ENCODE results near the gene FAM163A.
"Not testable (repeated sequence)": the region's sequence is repeated elsewhere in the genome, so short reads cannot be mapped to it uniquely, and the experiment has no call there.

FAM163A gene

DNA sequence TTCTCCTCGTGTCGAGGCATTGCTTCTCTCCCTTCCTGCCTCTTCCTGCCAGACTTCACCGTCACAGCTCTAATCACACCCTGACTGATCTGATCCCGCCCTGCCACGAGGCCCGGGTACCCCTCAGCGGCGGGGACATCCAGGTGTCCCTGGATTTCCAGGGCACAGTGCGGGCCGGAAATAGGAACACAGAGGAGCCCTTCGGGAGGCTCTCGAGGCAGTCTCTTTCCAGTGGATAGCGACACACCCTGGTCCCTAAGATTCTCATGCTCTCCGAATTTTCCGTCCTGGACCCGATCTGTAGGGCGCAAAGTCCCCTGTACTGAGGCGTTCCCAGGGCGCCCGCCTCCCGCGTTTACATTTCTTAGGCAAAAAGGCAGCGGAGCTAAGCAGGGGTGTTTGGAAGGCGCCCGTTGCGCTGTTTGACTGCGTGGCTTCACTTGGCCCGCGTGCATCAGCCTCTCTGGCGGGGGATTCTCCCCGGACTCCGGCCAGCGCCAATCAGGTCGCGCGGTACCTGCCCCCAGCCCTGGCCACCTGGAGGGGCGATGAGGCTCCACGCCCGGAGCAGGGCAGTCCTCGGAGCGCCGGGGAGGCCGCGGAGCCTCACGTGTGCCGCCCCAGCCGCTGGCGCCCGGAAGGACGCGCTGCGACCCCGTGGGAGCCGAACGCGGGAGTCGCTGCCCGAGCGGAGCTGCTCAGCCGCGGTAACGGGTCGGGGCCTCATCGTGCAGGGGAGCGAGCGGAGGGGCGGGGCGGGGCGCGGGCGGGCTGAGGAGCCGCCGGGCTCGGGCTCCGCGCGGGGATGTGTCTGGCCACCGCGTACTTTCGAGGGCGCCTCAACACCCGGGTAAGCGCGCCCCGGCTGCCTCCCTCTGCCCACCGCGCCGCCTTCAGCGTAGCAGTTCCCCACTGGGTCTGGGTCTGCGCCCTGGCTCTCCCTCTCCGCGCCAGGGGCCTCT is at the start of gene FAM163A:
FAM163A (plus strand) TSS at position 575 of the 962 bp plus-strand sequence. CDS start 69,807 bp downstream, outside the sequence.
- peak in 1 of 2 donors; percentile 41 for DNase-seq

DNA sequence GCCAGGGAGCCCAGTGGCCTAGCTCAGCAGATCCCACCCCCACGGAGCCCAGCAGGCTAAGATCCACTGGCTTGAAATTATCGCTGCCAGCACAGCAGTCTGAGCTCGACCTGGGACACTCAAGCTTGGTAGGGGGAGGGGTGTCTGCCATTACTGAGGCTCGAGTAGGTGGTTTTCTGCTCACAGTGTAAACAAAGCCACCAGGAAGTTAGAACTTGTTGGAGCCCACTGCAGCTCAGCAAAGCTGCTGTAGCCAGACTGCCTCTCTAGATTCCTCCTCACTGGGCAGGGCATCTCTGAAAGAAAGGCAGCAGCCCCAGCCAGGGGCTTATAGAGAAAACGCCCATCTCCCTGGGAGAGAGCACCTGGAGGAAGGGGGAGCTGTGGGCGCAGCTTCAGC is 48.6 kb upstream of the FAM163A start:
- DNase-seq = not testable (repeated sequence)

DNA sequence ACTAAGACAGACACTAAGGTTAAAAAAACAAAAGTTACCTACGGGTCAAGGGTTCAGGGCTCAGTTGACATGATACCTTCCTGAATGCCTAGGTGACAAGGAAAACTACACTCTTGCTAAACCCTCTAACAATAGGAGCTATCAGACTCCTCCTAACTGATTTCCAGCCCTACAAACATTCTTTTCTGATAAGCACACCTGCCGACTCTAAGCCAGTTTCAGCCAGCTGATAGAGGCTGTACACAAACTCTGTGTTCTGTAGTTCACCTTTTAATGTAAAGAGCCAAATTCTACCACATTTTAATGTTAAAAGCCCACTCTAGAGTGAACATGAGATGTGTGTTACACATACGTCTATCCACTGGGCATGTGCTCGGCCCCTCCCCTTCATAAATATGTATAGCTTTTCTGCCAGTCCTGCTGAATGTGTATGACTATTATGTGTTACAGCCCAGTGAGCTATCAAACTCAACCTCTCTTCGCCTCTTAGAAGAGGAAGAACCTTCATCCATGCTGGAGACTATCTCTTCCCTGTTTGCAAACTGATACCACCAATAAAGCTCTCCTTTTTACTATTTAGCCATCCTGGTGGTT is 40.0 kb upstream of the FAM163A start:
- DNase-seq = no peak

DNA sequence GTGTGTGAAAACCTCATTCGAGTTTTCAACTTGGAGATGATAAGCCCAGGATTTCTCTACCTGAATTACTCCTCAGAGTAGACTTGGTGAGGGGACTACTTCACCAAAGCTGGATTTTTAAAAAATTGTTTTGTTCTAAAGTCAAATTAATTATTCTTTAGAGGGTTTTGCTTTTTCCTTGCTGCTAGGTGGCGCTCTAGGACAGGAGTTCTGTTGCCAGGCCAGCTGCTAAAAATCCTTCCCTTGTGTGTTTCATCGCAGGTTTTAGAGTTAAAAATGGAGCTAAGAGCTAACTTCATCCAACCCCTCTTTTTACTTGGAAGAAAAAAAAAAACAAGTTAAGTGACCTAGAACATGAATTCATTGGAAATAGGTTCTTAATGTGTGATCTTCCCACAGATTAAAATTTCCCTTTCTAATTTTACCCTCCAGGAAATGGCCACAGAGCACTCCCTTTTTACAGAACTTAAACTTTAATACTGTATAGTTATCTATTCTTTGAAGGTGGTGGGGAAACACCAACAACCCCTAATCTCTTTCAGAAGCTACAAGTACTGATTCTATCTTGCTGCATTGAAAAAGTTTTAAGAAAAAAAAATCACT is 36.7 kb upstream of the FAM163A start:
- DNase-seq = peak; percentile 59 to 64

DNA sequence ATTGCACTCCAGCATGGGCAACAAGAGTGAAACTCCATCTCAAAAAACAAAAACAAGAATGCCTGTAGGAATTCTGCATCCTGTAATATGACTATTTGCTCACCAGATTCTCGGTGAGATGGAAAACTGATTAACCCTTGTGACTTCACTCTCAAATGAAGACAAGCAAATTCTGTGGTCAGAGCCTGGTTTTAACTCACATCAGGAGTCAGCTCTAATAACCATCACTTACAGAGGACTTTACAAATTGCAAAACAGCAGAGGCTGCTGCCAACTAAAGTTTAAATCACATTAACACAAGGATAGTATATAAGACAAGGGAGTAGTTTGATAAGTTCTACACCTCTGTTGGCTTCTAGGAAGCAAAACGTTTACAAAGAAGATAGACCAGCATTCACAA is 35.7 kb upstream of the FAM163A start:
- DNase-seq = no peak

DNA sequence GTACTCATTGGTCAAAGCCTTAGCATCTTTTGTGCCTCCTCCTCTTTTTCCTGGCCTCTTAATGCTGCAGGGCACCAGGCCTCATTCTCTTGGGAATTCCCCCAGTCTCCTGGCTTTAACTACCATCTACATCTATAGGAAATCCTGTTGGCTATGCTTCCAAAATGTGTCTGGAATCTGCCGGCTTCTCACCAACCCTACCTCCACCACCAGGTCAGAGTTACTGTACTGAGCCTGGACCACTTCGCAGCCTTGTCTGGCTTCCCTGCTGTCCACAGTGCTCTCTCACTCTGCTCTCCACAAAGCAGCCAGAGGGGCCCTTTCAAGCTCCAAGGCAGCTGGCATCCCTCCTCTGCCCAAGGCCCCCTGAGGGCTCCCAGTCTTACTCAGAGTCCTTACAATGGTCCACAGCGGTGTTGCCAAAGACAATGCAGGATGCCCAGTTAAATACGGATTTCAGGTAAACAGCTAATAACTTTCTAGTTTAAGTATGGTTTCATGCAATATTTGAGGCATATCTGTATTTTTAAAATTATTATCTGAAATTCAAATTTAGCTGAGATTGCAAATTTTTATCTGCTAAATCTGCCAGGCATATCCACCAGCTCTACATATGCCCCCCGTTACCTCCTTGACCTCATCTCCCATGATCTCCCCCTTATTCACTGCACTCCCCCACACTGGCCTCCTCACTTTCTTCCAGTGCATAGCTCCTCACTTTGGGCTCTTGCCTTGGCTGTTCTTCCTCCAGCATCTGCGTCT is 34.5 kb upstream of the FAM163A start:
- DNase-seq = no peak

DNA sequence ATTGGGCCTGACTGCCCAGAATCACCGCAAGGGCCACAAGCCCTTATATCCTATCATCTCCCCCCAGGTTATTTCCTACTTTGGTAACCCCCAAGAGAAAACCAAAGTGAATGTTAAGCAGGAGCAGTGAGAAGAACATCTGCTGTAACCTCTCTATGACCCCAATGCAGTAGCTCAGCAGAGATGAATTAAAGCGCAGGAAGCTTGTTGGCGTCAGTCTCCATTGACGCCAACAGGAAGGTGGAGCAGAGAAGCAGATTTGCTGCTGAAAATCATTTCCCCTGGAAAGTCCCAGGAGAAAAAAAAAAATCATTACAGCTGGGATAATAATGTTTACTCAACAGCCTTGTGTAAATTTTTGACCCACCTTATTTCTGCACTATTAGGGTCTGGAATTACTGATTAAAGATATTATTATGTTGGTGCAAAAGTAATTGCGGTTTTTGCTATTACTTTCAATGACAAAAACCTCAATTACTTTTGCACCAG is 33.2 kb upstream of the FAM163A start:
- no peak for DNase-seq

DNA sequence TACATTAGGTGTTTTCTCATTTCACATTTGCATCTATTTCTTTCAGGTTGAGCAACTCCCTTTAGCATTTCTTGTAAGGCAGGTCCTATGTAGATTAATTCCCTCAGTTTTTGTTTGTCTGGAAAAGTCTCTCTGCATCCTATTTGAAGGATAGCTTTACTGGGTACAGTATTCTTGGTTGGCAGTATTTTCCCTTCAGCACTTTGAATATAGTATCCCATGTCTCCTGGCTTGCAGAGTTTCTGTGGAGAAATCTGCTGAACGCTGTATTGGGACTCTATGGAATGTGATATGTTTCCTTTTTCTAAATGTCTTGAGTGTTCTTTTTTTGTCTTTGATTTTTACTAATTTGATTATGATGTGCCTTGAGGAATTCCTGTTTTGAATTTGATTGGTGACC is 28.9 kb upstream of the FAM163A start:
- no peak for DNase-seq

DNA sequence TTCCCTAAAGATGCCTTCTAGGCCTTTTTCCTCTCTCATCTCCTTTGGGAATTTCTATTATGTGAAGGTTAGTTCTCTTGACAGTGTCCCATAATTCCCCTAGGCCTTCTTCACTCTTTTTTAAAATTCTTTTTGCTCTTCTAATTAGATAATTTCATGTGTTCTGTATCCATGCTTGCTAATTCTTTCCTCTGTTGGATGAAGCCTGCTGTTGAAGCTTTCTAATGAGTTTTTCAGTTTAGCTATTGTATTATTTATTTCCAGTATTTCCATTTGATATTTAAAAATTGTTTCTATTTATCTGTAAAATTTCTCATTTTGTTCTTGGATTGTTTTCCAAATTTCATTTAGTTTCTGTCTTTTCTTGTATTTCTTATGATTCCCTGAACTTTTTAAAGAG is 28.5 kb upstream of the FAM163A start:
- no peak for DNase-seq

DNA sequence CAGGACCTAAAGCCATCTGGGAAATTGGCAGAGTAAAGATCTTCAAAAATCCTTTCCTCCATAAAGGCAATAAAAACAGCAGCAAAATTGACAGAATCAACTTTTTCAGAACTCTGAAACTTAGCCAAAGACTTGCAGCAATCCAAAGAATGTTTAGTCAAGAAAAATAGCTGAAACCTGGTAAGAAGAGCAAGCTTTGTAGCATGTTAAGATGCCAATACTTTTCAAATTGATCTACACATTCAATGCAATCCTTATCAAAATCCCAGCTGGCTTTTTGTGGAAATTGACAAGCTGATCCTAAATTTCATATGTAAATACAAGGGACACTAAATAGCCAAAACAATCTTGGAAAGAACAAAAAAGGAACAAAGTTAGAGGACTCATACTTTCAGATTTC is 23.8 kb upstream of the FAM163A start:
- DNase-seq = no peak

DNA sequence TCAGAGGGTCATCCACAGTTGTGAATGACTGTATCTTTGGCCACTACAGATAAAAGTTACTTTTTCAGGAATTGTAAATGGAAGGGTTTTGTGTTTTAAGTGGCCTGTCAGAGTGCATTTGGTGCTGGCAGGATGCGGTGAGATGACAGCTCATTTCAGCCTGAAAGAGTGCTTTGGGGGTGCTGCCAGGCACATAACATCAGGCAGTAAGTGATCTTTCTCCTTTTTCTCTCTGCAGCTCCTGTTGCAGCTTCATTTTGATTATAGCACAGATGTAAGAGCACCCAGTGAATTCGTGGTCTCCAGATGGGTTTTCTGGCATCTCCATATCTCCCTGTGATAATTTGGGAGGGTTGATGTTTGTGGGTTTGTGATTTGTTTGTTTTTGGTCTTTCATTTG is 14.8 kb upstream of the FAM163A start:
- no peak for DNase-seq

DNA sequence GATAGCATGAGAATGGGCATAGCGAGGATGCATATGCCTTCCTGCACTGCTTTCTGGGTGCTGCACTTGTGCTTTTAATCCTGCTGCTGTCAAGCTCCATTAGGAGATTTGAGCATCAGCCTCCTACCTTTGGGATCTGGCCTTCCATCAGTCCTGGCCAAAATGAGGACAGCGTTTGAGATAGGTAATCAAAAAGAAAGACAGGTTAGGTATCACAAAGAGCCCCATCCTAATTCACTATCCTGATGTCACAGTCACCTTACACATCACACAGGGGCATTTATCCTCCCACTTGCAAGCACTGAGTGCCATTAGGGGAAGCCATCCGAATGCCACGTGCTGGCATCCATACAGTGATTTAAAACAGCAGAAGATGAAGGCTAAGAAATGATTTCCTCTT is 13.2 kb upstream of the FAM163A start:
- no peak for DNase-seq

DNA sequence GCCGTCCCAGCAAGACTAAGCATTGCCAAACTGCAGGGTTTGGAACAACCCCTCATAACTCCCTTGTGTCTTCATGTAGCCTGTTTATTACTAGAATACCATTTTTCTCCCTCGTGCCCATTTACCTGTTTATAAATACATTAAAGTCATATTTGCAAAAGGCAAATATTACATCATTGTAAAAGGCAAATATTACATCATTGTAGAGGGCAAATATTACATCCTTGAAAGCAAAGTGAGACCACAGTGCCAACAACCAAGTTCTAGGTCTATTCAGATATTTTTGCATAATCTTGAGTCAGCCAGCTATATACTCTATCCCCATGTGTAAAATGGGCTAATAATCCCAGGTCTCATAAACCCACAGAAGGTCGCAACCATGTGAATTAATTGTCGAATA is 11.4 kb upstream of the FAM163A start:
- no peak for DNase-seq

DNA sequence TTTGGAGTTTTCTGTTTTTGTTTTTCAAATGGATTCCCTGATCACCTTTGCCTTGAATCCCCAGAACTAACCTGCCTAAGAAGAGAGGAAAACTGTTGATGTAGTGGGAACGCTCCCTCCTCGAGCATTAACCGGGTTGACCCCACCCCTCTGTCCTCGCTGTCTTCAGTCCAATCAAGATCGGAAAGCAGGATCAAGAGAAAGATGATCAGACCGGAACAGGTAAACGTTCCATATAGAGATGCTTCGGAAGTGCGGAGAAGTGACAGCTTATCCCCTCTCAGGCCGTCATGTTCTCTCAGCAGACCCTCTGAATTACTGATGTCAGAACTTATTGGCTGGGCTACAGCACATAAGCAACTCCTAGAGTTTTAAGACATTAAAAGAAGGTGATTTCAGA is 800 bp upstream of the FAM163A start:
- DNase-seq = no peak

DNA sequence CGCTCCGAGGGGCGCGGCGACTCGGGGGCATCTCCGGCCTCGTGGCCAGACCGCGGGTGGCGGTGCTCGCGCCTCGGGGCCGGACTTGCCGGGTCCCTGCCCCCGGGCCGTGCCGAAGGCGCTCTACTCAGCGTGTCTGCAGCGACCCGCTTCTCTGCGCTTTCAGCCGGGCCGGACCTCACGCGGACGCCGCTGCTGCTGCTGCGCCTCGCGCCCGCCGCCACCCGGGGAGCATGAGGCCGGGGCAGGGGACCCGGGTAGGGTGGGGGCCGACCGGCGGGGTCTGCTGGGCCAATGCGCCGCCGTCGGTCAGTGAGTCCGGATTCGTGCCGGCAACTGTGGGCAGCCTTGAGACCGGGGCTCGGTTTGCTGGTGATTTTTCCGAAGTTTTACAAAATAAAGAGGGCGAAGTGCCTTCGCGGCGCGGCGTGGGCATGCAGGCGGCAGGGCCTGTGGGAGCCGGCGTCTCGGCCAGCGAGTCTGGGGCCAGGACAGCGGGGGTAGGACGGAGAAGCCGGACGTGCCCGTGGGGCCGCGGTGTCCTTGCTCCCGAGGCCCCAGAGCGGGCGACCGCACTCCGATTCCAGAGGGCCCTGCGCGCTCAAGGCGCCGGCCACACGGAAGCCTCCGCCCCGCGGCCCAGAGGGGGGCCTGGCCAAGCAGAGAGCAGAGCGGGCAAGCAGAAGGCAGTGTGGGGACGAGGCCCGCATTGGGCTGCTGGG is 749 bp downstream of the FAM163A start:
- peak in 1 of 2 donors; percentile 4 for DNase-seq

DNA sequence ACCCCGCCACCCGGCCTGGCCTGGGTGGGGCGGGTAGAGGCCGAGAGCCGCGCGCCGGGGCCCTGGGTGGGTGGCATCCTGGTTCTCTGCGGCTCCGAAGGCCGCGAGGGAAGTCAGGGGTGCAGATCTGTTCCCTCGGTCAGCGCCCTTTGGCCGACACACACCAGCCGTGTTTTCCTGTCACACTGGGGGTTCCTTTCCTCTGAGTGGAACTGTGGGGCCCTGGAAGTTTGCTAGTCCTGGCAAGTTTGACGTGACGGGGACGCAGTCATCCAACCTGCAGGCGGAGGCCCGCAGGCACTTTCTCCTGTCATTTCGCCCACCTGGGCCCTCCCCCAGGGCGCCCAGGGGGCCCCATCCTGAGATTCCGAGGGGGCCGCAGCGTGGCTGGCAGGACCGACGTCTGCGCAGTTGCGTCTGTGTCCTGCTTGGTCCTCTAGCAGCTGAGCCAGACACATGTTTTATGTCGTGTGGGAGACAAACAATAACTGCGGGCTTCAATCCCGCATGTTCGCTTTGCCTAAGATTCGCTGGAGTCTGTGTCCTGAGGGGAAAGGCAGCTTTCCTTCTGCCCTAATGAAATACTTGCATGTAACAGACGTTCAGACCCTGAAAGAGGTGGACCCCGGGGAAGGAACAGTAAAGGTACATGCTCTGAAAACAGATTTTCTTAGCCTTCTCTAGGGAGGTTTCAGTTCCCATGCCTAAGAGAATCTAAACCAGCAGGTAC is 1.5 kb downstream of the FAM163A start:
- DNase-seq = no peak

DNA sequence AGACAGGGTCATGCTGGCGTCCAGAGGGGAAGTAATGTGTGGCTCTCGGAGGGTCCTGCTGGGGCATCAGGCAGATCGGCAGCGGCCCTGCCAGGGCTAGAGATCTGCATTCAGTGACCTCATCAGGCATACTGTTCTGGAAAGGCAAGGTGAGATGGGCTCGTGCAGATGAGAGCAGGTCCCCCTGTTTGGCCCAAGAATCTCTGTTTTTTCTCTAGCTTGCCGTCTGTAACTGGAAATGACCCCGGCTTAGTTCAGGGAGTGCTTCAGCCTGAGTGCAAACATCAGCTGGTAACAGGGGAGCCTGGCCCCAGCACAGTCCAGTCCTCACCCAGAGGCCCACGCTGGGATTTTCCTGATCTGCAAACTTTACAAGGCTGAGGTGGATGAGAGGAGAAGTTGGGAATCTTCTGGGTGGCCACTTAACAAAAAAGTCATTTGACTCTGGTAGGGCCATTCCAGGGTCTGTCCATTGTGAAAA is 2.1 kb downstream of the FAM163A start:
- DNase-seq = no peak

DNA sequence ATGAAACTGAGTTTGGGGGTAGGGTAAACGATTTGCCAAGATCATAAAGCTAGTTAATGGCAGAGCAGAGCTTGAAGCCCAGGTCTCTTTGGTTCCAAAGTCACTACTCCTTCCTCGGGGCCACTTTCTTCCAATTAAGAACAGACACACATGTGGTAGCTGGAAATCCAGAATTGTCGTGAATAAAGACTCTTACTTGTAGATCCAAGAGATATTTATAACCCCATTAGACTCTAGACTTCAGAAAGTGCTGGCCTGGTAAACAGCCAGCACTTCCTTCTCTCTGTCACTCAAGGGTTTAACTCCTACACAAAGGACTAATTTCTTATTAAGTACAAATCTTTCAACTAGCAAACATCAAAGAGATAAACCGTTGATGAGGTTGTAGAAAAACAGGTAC is 2.7 kb downstream of the FAM163A start:
- no peak for DNase-seq

DNA sequence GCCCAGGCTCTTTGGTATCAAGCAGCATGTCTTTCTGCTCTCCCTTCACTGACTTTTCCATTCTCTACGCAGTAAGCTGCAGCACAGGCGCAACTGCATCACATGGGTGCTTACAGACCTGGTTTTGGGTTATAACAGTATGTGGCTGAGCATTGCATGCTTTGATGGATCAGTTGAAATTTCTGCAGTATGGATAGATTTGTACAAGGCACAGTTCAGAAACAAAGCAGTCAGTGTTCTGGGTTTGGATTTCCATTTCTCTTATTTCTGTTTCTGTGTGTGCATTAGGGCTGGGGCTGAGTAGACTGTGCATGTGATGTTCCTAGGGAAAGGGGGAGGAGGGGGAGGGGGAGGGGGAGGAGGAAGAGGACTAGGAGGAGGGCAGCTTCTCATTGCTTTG is 4.5 kb downstream of the FAM163A start:
- DNase-seq = no peak

DNA sequence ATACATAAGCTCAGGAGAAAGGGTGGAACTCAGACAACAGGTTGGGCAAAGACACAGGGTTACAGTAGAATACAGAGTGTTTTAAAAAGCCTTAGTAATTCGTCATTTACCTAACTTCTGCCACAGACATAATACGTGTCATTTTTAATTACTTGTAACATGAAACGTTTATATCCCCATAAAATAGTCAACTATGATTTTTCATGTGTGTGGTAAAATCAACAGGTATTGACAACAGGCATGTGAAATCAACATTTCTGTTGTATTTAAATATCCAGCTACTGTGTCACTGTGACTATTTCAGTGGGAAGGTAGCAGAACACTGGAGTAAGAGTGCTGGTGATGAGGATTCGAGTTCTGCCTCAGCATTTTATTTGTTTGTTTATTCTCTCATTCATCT is 5.7 kb downstream of the FAM163A start:
- DNase-seq = no peak

DNA sequence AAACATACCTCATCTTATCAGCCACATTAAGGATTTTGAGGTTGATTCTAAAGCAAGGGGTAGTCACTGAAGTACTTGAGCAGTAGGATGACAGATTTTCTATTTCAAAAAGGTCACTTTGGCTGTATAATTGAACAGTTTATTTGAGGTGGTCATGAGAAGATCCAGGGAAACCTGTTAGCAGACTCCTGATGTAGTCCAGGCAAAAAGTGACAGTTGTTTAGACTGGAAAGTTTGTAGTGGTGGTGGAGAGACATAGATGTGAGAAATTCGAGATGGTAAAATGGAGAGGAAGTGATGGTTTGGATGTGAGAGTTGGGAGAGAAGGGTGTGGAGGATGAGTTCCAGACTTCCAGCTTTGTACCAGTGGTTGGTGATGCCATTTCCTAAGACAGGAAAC is 7.5 kb downstream of the FAM163A start:
- no peak for DNase-seq
